RWPE1 (cell line): ENCODE measurements around the gene SLC44A4.
"Not testable (repeated sequence)": the region's sequence is repeated elsewhere in the genome, so short reads cannot be mapped to it uniquely, and the experiment has no call there.

Experiments
- CTCF ChIA-PET: fragments of 350-600 bp; sonication (Branson Sonifier 250); formaldehyde crosslinking; extraction: SDS; loops from one replicate; lab custom pipeline; 2021; lab: Yijun Ruan, JAX
- POLR2A ChIA-PET: fragments of 400-600 bp; formaldehyde crosslinking; extraction: SDS; loops from one replicate; lab custom pipeline; 2020; ENCODE audit warnings: antibody characterized with exemption; ENCODE audit not compliant: low non-redundant PET; lab: Yijun Ruan, JAX
- DNase-seq: peaks from one replicate; pipeline ENCODE4 v3.0.0; 2012; ENCODE audit warnings: low spot score
- H3K27ac ChIP-seq: fragments of 450-650 bp; 2 replicates; pipeline ENCODE4 v1.5.1; 2017
- CTCF ChIP-seq: fragments of 450-650 bp; conservative IDR thresholded peaks from 2 replicates; pipeline ENCODE4 v1.5.1; 2017; ENCODE audit warnings: low read depth, mild to moderate bottlenecking

SLC44A4 gene

GRCh38 chr6:31851485-31851832 is 27.3 kb downstream of the SLC44A4 start:
- ChIA-PET POLR2A (no interaction called here), CTCF (no interaction called here)
- no peak for DNase-seq
- no peak for TF ChIP-seq CTCF
- H3K27ac ChIP-seq = no peak overlapping the region

- H3K27ac ChIP-seq = no peak overlapping the region
- no peak for TF ChIP-seq CTCF
- ChIA-PET CTCF (no interaction called here), POLR2A (no interaction called here)
- no peak for DNase-seq
Measured at GRCh38 chr6:31850765-31851484, 27.9 kb downstream of the SLC44A4 start.

- H3K27ac ChIP-seq = no peak overlapping the region
- ChIA-PET CTCF (no interaction called here), POLR2A (interaction anchor here (0.7 kb wide), 1 partner anchor 41 kb away, joined by 3 read pairs; no protein-coding TSS in a partner anchor)
- no peak for DNase-seq
- TF ChIP-seq CTCF = no peak
Measured at GRCh38 chr6:31847276-31847978, 31.4 kb downstream of the SLC44A4 start.

- DNase-seq = no peak
- no peak for TF ChIP-seq CTCF
- CTCF ChIA-PET = no interaction called here
- POLR2A ChIA-PET = no interaction called here
- peak overlapping the region; percentile 70 for H3K27ac ChIP-seq
Measured at GRCh38 chr6:31844507-31844906, 34.3 kb downstream of the SLC44A4 start.

- POLR2A ChIA-PET = no interaction called here
- no peak for TF ChIP-seq CTCF
- CTCF ChIA-PET = no interaction called here
- H3K27ac ChIP-seq = peak overlapping the region; percentile 70
- no peak for DNase-seq
Measured at GRCh38 chr6:31842053-31842452, 36.7 kb downstream of the SLC44A4 start.

GRCh38 chr6:31839779-31840126 is 39.0 kb downstream of the SLC44A4 start:
- POLR2A ChIA-PET, CTCF ChIA-PET, DNase-seq: not testable (repeated sequence)
- H3K27ac ChIP-seq = peak overlapping the region; percentile 36

GRCh38 chr6:31838968-31839367 is 39.8 kb downstream of the SLC44A4 start:
- CTCF ChIA-PET = interaction anchor here (0.6 kb wide), 2 partner anchors 16 to 48 kb away, joined by 3 to 4 read pairs; no protein-coding TSS in a partner anchor

GRCh38 chr6:31838114-31838553 is 40.7 kb downstream of the SLC44A4 start:
- CTCF ChIA-PET, DNase-seq: not testable (repeated sequence)
- H3K27ac ChIP-seq = peak overlapping the region; percentile 69
- POLR2A ChIA-PET = interaction anchor here (0.7 kb wide), 2 partner anchors 16 to 1129 kb away, joined by 3 read pairs; no protein-coding TSS in a partner anchor

More at GRCh38 chr6:31838968-31839367, 39.8 kb downstream of the SLC44A4 start:
- peak overlapping the region; percentile 69 for H3K27ac ChIP-seq
- TF ChIP-seq CTCF = no peak
- DNase-seq = no peak
- POLR2A ChIA-PET = no interaction called here
